GM19395 (cell line): ENCODE results near the gene TUBB2B.

ENCODE experiments used
- ATAC-seq: cut with Tn5 transposase; IDR thresholded peaks from one replicate; pipeline ENCODE4 v1.9.1; 2021; ENCODE audit warnings: mild to moderate bottlenecking, moderate library complexity; ENCODE audit not compliant: unreplicated experiment

TUBB2B gene

DNA sequence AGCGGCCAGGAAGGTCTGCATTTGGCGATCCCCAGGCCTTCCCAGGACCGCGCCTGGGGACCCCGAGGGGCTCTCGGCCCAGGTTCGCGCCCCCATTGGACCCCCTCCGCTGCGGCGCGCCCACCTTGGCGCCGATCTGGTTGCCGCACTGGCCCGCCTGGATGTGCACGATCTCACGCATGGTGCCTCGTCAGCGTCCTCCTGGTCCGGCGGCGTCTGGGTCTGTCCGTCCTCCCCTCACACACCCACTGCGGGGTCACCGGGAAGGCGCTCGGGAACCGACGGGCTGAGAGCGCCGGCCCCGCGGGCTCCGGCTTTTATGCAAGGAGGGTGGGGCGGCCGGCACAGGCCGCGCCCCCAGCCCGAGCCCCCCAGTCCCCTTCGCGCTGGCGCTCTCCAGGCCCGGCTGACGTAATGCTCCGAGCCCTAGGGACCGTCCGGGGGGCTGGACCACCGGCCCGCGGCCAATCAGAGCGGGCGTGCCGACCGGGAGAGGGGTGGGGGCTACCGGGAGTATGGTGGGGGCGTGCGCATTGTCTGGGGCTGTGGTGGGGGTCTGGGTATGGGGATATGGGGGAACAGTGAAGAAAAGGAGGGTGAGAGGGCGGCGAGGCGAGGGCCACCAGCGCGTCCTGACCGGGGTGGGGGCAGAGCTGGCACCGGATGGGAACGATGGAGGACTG is at the start of gene TUBB2B:
TSS of gene TUBB2B (minus strand) at position 291 of the 683 bp plus-strand sequence. CDS start at position 181, 110 bp downstream.
- no peak for ATAC-seq

GRCh38 chr6:3277251-3277650 is 49.8 kb upstream of the TUBB2B start:
- ATAC-seq, result no peak

DNA sequence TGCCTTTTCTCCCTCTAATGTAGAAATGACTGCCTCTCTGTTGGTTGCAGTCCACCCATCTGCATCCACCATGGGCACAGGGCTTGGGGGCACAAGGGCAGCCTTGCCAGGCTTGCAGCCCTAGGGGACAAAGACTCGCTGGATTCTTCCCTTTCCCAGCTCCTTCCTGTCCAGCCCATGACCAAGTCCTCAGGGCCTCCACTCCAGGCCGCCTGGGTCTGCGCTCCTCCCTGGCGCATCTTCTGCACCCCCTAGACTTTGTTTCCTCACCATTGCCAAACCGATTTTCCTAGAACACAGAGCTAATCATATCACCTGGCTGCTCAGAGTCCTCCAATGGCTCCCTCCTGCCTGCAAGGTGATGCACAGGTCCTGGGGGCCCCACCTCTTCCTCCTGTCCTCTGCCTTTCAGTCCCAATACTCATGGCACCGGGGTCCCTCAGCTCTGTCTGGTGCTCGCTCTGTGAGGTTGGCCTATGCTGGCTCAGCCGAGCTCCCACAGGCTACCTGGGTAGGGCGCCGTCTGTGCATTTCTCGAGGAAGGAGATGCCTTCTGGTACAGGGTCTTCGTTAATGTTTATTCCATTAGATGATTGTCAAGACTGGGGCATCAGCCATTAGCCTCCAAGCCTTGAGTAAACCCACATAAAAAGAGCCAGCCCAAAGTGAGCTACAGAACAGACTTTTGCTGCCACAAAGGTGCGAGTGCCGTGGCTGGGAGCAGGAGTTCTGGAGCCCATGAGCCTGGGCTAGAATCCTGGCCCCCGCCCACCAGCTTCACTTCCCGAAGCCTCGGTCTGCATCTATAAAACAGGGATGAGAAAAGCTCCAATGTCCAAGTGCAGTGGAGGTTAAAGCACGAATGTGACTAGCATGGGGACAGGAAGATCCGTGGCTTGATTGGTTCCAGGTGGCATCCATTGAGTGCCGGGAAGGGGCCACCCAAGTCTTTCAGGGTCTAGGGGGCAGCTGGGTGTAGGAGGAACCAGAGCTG is 49.0 kb upstream of the TUBB2B start:
- no peak for ATAC-seq

- ATAC-seq, result no peak
Measured at GRCh38 chr6:3273707-3274521, 46.5 kb upstream of the TUBB2B start.

- no peak for ATAC-seq
Measured at GRCh38 chr6:3272911-3273547, 45.6 kb upstream of the TUBB2B start.

- ATAC-seq, result no peak
Measured at GRCh38 chr6:3271756-3272155, 44.3 kb upstream of the TUBB2B start.

GRCh38 chr6:3270258-3270657 is 42.8 kb upstream of the TUBB2B start:
- no peak for ATAC-seq

- no peak for ATAC-seq
Measured at GRCh38 chr6:3269281-3269975, 42.0 kb upstream of the TUBB2B start.

GRCh38 chr6:3268680-3269079 is 41.2 kb upstream of the TUBB2B start:
- ATAC-seq, result no peak

- ATAC-seq, result no peak
Measured at GRCh38 chr6:3267162-3267561, 39.7 kb upstream of the TUBB2B start.

GRCh38 chr6:3266170-3266569 is 38.7 kb upstream of the TUBB2B start:
- ATAC-seq, result no peak

- ATAC-seq, result no peak
Measured at GRCh38 chr6:3265671-3266070, 38.2 kb upstream of the TUBB2B start.

GRCh38 chr6:3264356-3264755 is 36.9 kb upstream of the TUBB2B start:
- no peak for ATAC-seq

- no peak for ATAC-seq
Measured at GRCh38 chr6:3263096-3263495, 35.6 kb upstream of the TUBB2B start.

- ATAC-seq, result no peak
Measured at GRCh38 chr6:3261921-3262320, 34.5 kb upstream of the TUBB2B start.

- no peak for ATAC-seq
Measured at GRCh38 chr6:3261518-3261820, 34.0 kb upstream of the TUBB2B start.

DNA sequence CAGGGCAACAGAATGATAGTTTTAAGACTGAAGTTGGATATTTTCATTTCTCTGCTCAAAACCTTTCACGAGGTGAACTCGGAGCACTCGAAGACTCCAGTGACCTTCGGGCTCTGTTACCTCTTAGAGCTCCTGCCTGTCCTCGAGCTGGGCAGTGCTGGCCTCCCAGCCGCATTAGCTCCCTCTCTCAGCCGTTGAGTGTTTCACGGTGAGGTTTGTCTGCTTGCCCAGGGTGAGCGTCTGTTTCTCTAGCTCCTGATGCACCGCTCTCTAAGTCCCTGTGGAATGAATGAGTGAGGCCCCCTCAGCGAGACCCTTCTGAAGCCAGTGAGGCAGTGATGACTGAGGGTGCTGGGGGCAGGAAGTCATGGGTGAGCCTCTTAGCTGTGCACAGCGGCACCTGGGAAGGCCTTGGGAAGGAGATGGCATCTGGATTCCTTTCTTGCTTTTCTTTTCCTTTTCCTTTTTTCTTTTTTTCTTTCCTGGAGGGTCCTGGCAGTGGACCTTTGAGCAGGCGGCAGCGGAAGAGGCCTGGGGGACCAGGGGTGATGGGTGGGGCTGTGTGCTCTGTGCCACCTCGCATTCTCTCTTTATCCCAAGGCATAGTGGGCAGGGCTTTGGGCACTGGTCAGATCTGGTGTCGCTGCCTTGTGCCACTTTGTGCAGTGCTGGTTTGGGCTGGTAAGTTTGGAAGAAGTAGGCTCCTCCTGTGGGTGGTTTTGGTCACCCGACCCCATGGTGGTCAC is 33.5 kb upstream of the TUBB2B start:
- no peak for ATAC-seq

DNA sequence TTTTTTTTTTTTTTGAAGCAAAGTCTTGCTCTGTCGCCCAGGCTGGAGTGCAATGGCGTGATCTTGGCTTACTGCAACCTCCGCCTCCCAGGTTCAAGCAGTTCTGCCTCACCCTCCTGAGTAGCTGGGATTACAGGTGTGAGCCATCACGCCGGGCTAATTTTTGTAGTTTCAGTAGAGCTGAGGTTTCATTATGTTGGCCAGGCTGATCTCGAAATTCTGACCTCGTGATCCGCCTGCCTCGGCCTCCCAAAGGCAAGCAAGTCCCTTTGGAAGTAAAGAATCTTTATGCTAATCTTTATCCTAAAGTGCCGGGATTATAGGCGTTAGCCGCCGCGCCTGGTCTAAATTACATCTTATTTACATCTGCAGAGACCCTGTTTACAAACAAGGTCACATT is 32.8 kb upstream of the TUBB2B start:
- ATAC-seq, result no peak

DNA sequence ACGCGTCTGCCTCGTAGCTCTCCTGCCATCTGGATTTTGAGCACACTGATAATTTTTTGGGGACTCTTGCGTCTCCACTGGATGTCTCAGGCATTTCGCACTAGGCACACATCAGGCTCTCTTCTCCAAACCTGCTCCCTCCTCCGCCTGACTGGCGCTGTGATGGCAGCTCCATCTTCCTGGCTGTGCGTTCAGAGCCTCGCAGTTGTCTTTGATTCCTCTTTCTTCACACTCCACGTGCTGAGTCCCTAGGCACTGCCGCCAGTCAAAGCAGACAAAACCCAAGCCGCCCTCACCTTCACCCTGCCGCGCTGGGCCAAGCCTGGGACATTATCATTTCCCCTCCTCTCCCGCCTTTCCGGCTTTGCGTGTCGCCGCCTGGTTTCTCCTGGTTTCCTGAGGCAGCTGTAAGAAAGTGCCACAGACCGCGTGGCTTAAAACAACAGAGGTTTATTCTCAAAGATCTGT is 32.1 kb upstream of the TUBB2B start:
- peak; percentile 48 for ATAC-seq
